ENCODE measurements around the gene STEAP1B.

The STEAP1B gene

GRCh38 chr7:22400150-22400814 lies 99.7 kb downstream of the STEAP1B start:
- DNase-seq (ENCODE audit: low spot score): no peak

- no peak for DNase-seq (ENCODE audit: low spot score)
These were observed 100.4 kb downstream of the STEAP1B start for GRCh38 chr7:22399546-22399945.

- no peak for DNase-seq (ENCODE audit: low spot score)
These were observed 100.9 kb downstream of the STEAP1B start for GRCh38 chr7:22399091-22399490.

GRCh38 chr7:22397981-22398380 lies 102.0 kb downstream of the STEAP1B start:
- no peak for DNase-seq (ENCODE audit: low spot score)

- no peak for DNase-seq (ENCODE audit: low spot score)
These were observed 104.8 kb downstream of the STEAP1B start for GRCh38 chr7:22395222-22395621.

- DNase-seq (ENCODE audit: low spot score): no peak
These were observed 105.2 kb downstream of the STEAP1B start for GRCh38 chr7:22394739-22395138.

- no peak for DNase-seq (ENCODE audit: low spot score)
These were observed 105.9 kb downstream of the STEAP1B start for GRCh38 chr7:22393913-22394729.

- no peak for DNase-seq (ENCODE audit: low spot score)
These were observed 109.5 kb downstream of the STEAP1B start for GRCh38 chr7:22390516-22390915.

GRCh38 chr7:22389892-22390291 lies 110.1 kb downstream of the STEAP1B start:
- DNase-seq (ENCODE audit: low spot score): no peak

GRCh38 chr7:22387583-22387982 lies 112.4 kb downstream of the STEAP1B start:
- DNase-seq (ENCODE audit: low spot score): no peak

GRCh38 chr7:22386865-22387264 lies 113.1 kb downstream of the STEAP1B start:
- no peak for DNase-seq (ENCODE audit: low spot score)

- DNase-seq (ENCODE audit: low spot score): no peak
These were observed 113.7 kb downstream of the STEAP1B start for GRCh38 chr7:22386206-22386858.

GRCh38 chr7:22385326-22385725 lies 114.7 kb downstream of the STEAP1B start:
- no peak for DNase-seq (ENCODE audit: low spot score)

GRCh38 chr7:22380333-22380732 lies 119.7 kb downstream of the STEAP1B start:
- no peak for DNase-seq (ENCODE audit: low spot score)

GRCh38 chr7:22378199-22378980 lies 121.6 kb downstream of the STEAP1B start:
- no peak for DNase-seq (ENCODE audit: low spot score)

- DNase-seq (ENCODE audit: low spot score): no peak
These were observed 122.3 kb downstream of the STEAP1B start for GRCh38 chr7:22377703-22378102.

GRCh38 chr7:22375359-22376048 lies 124.5 kb downstream of the STEAP1B start:
- no peak for DNase-seq (ENCODE audit: low spot score)

GRCh38 chr7:22373911-22374310 lies 126.1 kb downstream of the STEAP1B start:
- no peak for DNase-seq (ENCODE audit: low spot score)

- no peak for DNase-seq (ENCODE audit: low spot score)
These were observed 126.6 kb downstream of the STEAP1B start for GRCh38 chr7:22373388-22373787.

- no peak for DNase-seq (ENCODE audit: low spot score)
These were observed 127.1 kb downstream of the STEAP1B start for GRCh38 chr7:22372863-22373262.

- DNase-seq (ENCODE audit: low spot score): no peak
These were observed 128.1 kb downstream of the STEAP1B start for GRCh38 chr7:22371878-22372277.

Measured in hematopoietic multipotent progenitor cell treated with erythropoietin and hydrocortisone succinate and interleukin-3 and kit ligand, for 15 days (in vitro differentiated cells).